ENCODE results near the gene ZNF70.

DNA sequence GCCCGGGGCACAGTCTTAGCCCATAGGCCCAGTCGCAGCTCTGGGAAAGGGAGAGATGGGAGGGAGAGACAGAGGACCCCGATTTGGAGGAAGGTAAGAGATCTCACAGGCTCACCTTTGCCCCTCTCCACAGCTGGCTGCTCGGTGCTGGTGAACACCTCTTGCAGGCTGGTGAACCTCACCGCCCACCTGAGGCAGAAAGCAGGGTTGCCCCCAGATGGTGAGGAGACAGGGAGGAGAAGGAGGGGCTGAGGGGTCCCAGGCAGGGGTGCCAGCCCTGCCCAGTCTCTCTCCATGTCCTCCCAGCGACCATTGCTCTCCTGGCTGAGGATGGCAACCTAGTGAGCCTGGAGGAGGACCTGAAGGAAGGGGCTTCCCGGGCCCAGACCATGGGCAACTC is 13.0 kb upstream of the ZNF70 start:
- TF ChIP-seq POLR2A (IDR thresholded peaks at IDR 0.05), result no peak
- TF ChIP-seq, protein P1, sequence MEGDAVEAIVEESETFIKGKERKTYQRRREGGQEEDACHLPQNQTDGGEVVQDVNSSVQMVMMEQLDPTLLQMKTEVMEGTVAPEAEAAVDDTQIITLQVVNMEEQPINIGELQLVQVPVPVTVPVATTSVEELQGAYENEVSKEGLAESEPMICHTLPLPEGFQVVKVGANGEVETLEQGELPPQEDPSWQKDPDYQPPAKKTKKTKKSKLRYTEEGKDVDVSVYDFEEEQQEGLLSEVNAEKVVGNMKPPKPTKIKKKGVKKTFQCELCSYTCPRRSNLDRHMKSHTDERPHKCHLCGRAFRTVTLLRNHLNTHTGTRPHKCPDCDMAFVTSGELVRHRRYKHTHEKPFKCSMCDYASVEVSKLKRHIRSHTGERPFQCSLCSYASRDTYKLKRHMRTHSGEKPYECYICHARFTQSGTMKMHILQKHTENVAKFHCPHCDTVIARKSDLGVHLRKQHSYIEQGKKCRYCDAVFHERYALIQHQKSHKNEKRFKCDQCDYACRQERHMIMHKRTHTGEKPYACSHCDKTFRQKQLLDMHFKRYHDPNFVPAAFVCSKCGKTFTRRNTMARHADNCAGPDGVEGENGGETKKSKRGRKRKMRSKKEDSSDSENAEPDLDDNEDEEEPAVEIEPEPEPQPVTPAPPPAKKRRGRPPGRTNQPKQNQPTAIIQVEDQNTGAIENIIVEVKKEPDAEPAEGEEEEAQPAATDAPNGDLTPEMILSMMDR (IDR thresholded peaks at IDR 0.05), result no peak

All from gastroesophageal sphincter (tissue), 3 donors.